Measurements from ENCODE around the gene LAMB3. TPM values are rescaled to one million over a fixed set of nuclear protein-coding genes. Genes with fewer than 3 reads are reported as not detected.

The LAMB3 gene
- total and polyA plus RNA-seq, 8 donors = 1.4 to 25.8 (median 3.4) TPM

DNA sequence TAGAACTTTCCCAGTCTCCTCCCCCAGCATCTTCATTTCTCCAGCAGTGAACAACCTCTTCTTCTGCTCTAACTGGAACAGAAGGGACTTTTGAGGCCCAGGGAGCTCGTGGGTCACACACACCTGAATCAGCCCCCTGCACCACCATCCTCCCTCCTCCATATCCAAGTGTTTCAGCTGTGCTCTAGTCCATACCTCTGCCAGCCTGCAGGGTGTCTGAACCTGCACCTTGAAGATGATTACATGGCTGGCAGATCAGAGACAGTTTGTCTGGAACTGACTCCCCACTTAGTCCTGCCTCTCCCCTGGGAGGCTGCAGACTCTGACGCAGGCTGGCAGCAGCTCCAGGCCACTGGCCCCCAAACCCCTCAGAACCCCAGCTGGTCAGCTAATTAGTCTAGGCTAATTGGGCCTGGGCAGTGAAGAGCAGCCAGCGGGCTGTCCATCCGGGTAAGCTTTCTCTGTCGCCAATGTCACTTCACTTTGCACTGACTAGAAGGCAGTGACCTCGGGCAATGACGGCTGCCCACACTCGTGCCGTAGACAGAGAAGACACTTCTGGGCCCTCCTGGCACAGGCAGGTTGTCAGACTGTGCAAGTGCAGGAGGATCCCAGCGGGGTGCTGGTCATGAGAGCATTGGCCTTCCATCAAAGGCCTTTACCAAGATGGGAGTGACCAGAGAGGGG lies 56.5 kb downstream of the LAMB3 start:
- H3K27ac ChIP-seq = no peak overlapping the region
- H3K9me3 ChIP-seq = no peaks in the 10 kb centered on the region
- DNase-seq (no peak), FAIRE-seq (no peak), ATAC-seq (no peak)
- TF ChIP-seq, protein P1, sequence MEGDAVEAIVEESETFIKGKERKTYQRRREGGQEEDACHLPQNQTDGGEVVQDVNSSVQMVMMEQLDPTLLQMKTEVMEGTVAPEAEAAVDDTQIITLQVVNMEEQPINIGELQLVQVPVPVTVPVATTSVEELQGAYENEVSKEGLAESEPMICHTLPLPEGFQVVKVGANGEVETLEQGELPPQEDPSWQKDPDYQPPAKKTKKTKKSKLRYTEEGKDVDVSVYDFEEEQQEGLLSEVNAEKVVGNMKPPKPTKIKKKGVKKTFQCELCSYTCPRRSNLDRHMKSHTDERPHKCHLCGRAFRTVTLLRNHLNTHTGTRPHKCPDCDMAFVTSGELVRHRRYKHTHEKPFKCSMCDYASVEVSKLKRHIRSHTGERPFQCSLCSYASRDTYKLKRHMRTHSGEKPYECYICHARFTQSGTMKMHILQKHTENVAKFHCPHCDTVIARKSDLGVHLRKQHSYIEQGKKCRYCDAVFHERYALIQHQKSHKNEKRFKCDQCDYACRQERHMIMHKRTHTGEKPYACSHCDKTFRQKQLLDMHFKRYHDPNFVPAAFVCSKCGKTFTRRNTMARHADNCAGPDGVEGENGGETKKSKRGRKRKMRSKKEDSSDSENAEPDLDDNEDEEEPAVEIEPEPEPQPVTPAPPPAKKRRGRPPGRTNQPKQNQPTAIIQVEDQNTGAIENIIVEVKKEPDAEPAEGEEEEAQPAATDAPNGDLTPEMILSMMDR (IDR thresholded peaks at IDR 0.05) = no peak
- no peaks in the 10 kb centered on the region for H3K36me3 ChIP-seq
- WGBS, 2 donors = 74 to 80% methylated on average over 10 of the region's 10 CpGs
- no peaks in the 10 kb centered on the region for H3K4me1 ChIP-seq
- no peaks in the 10 kb centered on the region for H3K27me3 ChIP-seq
- intact Hi-C loops (cut with DNase I) = no loop called here
- H3K4me3 ChIP-seq = no peak overlapping the region

DNA sequence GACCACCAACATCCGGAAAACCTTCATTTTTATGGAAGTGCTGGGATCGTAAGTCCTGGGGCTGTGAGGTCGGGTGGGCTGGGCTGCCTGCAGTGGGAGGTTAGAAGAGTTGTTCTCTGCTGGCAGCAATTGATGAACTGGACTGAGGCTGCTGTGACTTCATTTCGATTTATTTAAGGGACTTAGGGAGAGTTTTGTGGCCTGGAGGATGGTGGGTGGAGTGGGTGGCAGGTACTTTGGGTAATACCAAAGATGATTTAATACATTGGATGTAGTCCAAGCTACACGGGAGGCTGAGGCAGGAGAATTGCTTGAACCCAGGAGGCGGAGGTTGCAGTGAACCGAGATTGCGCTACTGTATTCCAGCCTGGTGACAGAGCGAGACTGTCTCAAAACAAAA lies 57.2 kb downstream of the LAMB3 start:
- TF ChIP-seq, protein P1 (IDR thresholded peaks at IDR 0.05) = no peak
- Histone ChIP-seq H3K4me3 (no peak overlapping the region), H3K27me3 (no peaks in the 10 kb centered on the region), H3K36me3 (no peaks in the 10 kb centered on the region), H3K27ac (no peak overlapping the region), H3K4me1 (no peaks in the 10 kb centered on the region), H3K9me3 (no peaks in the 10 kb centered on the region)
- 61 to 73% methylated on average over 9 of the region's 9 CpGs for WGBS, 2 donors
- ATAC-seq = no peak
- intact Hi-C loops (cut with DNase I) = no loop called here
- FAIRE-seq = no peak
- DNase-seq = no peak

DNA sequence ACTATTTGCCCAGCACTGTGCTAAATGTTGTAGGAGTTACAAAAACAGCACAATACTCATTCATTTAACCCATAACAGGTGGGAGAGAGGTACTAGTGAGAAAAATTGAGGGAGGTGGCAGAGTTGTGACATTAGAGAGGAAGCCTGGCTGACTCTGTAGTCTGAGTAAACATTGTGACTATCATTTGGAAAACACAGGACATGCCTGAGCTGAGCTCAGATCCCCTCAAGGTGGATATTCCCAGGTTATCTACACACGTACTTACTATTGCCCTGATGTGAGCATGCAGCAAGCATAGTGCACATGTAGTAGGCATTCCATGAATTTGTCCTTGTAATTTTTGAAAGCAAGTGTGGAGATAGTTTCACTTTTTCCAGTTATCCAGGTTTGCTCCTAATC lies 57.8 kb downstream of the LAMB3 start:
- 56 to 59% methylated on average over 1 of the region's 1 CpG for WGBS, 2 donors
- H3K4me3 ChIP-seq = no peak overlapping the region
- no peaks in the 10 kb centered on the region for H3K27me3 ChIP-seq
- no peaks in the 10 kb centered on the region for H3K36me3 ChIP-seq
- no peaks in the 10 kb centered on the region for H3K4me1 ChIP-seq
- H3K9me3 ChIP-seq = no peaks in the 10 kb centered on the region
- TF ChIP-seq, protein P1 (IDR thresholded peaks at IDR 0.05) = no peak
- ATAC-seq (no peak), FAIRE-seq (no peak), DNase-seq (no peak)
- H3K27ac ChIP-seq = no peak overlapping the region
- intact Hi-C loops (cut with DNase I) = no loop called here

DNA sequence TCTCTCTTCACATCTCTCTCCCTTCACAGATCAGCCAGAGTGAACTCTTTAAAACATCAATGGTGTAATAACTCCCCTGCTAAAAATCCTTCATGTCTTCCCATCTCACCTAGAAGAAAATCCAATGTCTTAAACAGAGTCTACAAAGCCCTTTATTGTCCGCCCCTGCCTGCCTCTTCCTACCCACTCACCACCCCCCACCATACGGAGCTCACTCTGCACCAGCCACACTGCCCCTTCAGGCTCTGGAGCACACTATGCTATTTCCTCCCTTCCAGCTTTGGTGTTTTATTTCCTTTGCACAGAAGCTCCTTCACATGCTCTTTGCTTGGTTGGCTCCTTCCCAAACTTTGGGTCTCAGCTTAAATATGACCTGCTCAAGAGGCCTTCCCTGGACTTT lies 58.5 kb downstream of the LAMB3 start:
- Histone ChIP-seq H3K36me3 (no peaks in the 10 kb centered on the region), H3K27me3 (no peaks in the 10 kb centered on the region), H3K4me3 (no peak overlapping the region), H3K9me3 (no peaks in the 10 kb centered on the region), H3K27ac (no peak overlapping the region), H3K4me1 (no peaks in the 10 kb centered on the region)
- ATAC-seq (no peak), DNase-seq (no peak), FAIRE-seq (no peak)
- WGBS, 2 donors = 77 to 80% methylated on average over 2 of the region's 2 CpGs
- intact Hi-C loops (cut with DNase I) = no loop called here
- TF ChIP-seq, protein P1 (IDR thresholded peaks at IDR 0.05) = no peak

DNA sequence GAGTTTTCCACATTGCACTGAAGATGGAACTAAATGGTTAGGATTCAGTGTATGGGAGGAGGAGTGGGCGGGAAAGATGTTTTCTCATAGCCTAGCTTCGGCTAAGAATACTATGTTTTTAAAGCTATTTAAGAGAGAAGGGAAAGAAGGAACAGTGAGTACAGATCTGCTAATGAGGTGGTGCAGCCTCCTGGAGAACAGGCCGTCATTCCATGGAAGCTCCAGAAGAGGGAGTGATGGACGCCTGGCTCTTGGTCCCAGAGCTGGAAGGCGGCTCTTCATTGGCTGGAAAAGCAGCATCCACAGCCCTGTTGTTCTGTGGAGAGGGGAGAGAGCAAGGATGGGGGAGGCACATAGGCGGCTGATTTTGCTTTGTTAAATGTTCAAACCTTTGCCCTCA lies 61.8 kb downstream of the LAMB3 start:
- DNase-seq (no peak), FAIRE-seq (no peak), ATAC-seq (peak in 2 of 4 donors; percentile 37 to 56)
- 60 to 68% methylated on average over 6 of the region's 6 CpGs for WGBS, 2 donors
- no peaks in the 10 kb centered on the region for H3K9me3 ChIP-seq
- H3K36me3 ChIP-seq = no peaks in the 10 kb centered on the region
- H3K27ac ChIP-seq = no peak overlapping the region
- H3K4me1 ChIP-seq = no peaks in the 10 kb centered on the region
- intact Hi-C loops (cut with DNase I) = no loop called here
- TF ChIP-seq, protein P1 (IDR thresholded peaks at IDR 0.05) = peak in 1 of 4 donors; percentile 10
- H3K27me3 ChIP-seq = no peaks in the 10 kb centered on the region
- H3K4me3 ChIP-seq = no peak overlapping the region
